HG03095 (cell line): Measurements from ENCODE around the gene BTBD9.

Experiments
- ATAC-seq: cut with Tn5 transposase; IDR thresholded peaks from one replicate; pipeline ENCODE4 v1.9.1; 2021; ENCODE audit warnings: moderate library complexity; ENCODE audit not compliant: unreplicated experiment

Gene BTBD9

GRCh38 chr6:38603496-38603895 is 36.2 kb downstream of the BTBD9 start:
- ATAC-seq: no peak

GRCh38 chr6:38599966-38600550 is 39.7 kb downstream of the BTBD9 start:
- no peak for ATAC-seq

- no peak for ATAC-seq
Measured at GRCh38 chr6:38599261-38599660, 40.5 kb downstream of the BTBD9 start.

GRCh38 chr6:38593998-38594665 is 45.6 kb downstream of the BTBD9 start:
- ATAC-seq: no peak

- no peak for ATAC-seq
Measured at GRCh38 chr6:38593409-38593808, 46.3 kb downstream of the BTBD9 start.

GRCh38 chr6:38591439-38591838 is 48.3 kb downstream of the BTBD9 start:
- no peak for ATAC-seq

- ATAC-seq: no peak
Measured at GRCh38 chr6:38589367-38589720, 50.4 kb downstream of the BTBD9 start.

- no peak for ATAC-seq
Measured at GRCh38 chr6:38588631-38589366, 50.9 kb downstream of the BTBD9 start.

GRCh38 chr6:38587766-38588362 is 51.9 kb downstream of the BTBD9 start:
- ATAC-seq: no peak

GRCh38 chr6:38586992-38587391 is 52.7 kb downstream of the BTBD9 start:
- no peak for ATAC-seq

GRCh38 chr6:38584731-38585130 is 55.0 kb downstream of the BTBD9 start:
- ATAC-seq: no peak

GRCh38 chr6:38583523-38583922 is 56.2 kb downstream of the BTBD9 start:
- ATAC-seq: no peak

GRCh38 chr6:38580030-38580429 is 59.7 kb downstream of the BTBD9 start:
- no peak for ATAC-seq

GRCh38 chr6:38579010-38579628 is 60.6 kb downstream of the BTBD9 start:
- ATAC-seq: no peak

GRCh38 chr6:38578075-38578474 is 61.7 kb downstream of the BTBD9 start:
- no peak for ATAC-seq

- no peak for ATAC-seq
Measured at GRCh38 chr6:38577492-38577891, 62.2 kb downstream of the BTBD9 start.

- no peak for ATAC-seq
Measured at GRCh38 chr6:38573801-38574395, 65.8 kb downstream of the BTBD9 start.

GRCh38 chr6:38572186-38572813 is 67.4 kb downstream of the BTBD9 start:
- ATAC-seq: no peak

- no peak for ATAC-seq
Measured at GRCh38 chr6:38571721-38572120, 68.0 kb downstream of the BTBD9 start.

GRCh38 chr6:38570750-38571149 is 69.0 kb downstream of the BTBD9 start:
- no peak for ATAC-seq

GRCh38 chr6:38567436-38567835 is 72.3 kb downstream of the BTBD9 start:
- no peak for ATAC-seq
